HG02884 (cell line): ENCODE data around the gene ZNF654.
"Not testable (repeated sequence)": the region's sequence is repeated elsewhere in the genome, so short reads cannot be mapped to it uniquely, and the experiment has no call there.

Experiments
- ATAC-seq: cut with Tn5 transposase; IDR thresholded peaks from one replicate; pipeline ENCODE4 v1.9.1; 2021; ENCODE audit warnings: mild to moderate bottlenecking, moderate library complexity; ENCODE audit not compliant: unreplicated experiment

The ZNF654 gene

GRCh38 chr3:88133711-88134263 lies 74.7 kb downstream of the ZNF654 start:
- ATAC-seq, result peak; percentile 37

GRCh38 chr3:88137836-88138235 lies 78.8 kb downstream of the ZNF654 start:
- no peak for ATAC-seq

- ATAC-seq, result no peak
These were observed 82.5 kb downstream of the ZNF654 start for GRCh38 chr3:88141458-88142083.

- no peak for ATAC-seq
These were observed 83.1 kb downstream of the ZNF654 start for GRCh38 chr3:88142094-88142624.

GRCh38 chr3:88147261-88147660 lies 88.2 kb downstream of the ZNF654 start:
- no peak for ATAC-seq

- ATAC-seq, result no peak
These were observed 89.6 kb downstream of the ZNF654 start for GRCh38 chr3:88148651-88149050.

DNA sequence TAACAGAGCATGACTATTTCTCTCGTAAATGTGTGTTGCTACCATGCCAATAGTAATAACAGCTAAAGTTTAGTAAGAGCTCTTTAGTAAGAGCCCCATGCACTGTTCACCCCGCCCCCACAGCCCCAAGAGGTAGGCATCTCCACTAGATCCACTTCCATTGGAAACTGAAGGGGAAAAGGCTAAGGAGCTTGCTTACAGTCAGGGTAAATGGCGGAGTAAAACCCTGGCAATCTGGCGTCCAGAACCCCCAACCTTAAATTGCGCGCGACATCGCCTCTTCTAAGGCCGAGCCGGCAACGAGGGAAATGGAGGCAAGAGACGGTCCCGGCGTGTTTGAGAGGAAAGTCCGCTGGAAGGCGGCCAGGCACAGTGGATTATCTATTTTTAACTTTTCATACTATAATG lies 90.0 kb downstream of the ZNF654 start:
- peak; percentile 11 for ATAC-seq

- peak; percentile 70 for ATAC-seq
These were observed 90.7 kb downstream of the ZNF654 start, which contains the start of gene C3orf38 for GRCh38 chr3:88149509-88150362. Gene C3orf38 (plus strand): TSS chr3:88149959. CDS start chr3:88150053, 94 bp downstream.

DNA sequence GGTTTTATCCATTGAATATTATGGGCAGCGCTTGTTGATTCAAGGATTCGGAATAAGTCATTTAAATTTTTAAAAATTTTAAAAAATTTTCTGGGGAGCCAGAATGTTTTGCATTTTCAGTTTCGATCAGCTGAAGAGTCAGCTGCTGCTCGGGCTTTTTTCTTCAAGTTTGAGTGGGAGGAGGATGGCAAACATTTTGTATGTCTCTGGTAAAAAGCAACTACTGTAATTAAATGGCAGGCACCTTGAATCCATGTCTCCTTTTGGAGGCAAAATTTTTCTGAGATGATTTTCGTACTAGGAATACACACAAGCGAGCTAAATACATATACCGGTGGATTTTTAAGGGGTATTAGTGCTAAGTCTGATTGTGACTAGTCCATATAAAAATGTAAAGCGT lies 91.3 kb downstream of the ZNF654 start:
- ATAC-seq, result peak; percentile 18

- no peak for ATAC-seq
These were observed 91.8 kb downstream of the ZNF654 start for GRCh38 chr3:88150806-88151205.

DNA sequence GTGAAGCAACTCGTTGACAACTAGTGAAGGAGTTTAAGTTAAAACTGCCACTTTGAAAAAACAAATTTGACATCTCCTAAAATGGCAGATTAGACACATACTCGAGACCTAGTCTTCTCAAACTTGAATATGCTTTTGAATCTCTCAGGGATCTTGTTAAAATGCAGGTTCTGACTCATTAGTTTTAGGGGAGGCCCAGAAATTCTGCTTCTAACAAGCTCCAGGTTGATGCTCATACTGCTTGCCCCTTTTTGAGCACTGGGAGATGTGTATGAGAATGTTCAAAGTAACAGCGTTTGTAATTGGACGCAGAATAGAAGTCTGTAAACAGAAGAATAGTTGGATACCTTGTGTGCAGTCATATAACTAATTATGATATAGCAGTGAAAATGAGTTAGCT lies 92.3 kb downstream of the ZNF654 start:
- no peak for ATAC-seq

- ATAC-seq, result no peak
These were observed 93.8 kb downstream of the ZNF654 start for GRCh38 chr3:88152841-88153240.

DNA sequence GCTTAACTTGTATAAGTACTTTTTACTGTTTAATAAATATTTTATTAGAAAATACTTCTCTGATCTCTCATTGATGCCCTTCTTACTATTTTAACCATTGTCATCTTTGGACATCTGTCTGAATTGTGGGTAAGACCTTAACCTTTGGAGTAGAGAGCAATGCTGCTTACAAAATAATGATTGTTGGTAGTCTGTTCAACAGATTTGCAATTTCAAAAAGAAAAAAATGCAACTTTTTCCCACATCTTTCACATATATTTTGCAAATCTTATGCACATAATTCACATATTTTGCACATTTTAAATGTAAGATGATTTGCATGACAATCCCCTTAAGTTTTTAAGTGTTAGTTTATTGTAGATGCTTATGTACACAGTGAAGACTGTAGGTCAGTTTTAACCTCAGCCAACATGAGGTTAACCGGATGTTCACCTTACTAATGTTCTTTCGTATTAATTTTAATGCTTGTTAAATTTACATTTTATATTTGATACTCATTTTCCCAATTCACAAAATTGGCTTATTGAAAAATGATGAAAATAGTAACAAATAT lies 107.4 kb downstream of the ZNF654 start:
- ATAC-seq, result no peak

- no peak for ATAC-seq
These were observed 108.1 kb downstream of the ZNF654 start for GRCh38 chr3:88167173-88167572.

DNA sequence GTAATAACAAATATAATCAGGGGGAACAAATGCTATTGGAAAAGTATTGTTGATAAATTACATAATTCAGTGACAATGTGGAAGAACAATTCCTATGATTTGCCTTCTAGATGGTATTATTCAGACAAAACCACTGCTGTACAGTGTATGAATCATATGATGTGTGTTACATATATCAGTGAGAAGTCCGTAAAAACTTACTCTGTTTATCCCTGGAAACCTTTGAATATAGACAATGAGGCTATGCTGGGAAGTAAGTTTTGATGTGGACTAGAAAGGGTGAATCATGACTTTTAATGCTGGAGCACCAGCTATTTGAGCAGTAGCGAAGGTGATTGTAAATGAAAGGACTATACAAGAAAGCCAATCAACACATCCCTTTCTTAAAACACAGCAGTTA lies 108.6 kb downstream of the ZNF654 start:
- no peak for ATAC-seq

DNA sequence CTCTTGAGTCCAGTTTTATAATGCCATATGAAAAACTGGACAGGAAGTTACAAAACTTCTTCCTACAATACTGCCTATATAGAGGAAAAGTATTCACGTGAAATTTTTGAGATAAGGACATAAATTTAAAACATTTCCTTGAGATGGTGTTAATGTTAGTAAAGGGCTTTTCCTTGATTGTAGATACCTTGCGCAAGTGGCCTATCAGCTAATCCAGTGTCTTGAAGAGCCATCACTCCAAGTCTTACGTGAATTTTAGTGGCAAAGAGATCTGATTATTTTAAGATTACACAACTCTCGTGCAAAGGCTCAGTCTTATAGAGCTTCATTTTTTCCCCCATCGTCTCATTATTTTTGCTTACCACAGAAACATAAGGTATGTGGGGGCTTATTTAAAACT lies 109.1 kb downstream of the ZNF654 start:
- no peak for ATAC-seq

GRCh38 chr3:88180398-88180999 lies 121.4 kb downstream of the ZNF654 start:
- ATAC-seq, result peak; percentile 93

DNA sequence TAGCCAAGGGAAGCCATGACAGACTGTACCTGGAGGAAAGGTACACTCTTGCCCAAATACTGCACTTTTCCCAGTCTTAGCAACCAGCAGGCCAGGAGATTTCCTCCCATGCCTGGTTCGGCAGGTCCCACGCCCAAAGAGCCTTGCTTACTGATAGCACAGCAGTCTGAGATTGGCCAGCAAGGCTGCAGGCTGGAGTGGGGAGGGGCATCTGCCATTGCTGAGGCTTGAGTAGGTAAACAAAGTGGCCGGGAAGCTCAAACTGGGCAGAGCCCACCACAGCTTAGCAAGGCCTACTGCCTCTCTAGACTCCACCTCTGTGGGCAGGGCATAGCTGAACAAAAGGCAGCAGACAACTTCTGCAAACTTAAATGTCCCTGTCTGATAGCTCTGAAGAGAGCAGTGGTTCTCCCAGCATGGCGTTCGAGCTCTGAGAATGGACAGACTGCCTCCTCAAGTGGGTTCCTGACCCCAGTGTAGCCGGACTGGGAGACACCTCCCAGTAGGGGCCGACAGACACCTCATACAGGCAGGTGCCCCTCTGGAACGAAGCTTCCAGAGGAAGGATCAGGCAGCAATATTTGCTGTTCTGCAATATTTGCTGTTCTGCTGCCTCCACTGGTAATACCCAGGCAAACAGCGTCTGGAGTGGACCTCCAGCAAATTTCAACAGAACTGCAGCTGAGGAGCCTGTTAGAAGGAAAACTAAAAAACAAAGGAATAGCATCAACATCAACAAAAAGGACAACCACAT lies 123.3 kb downstream of the ZNF654 start:
- ATAC-seq, result not testable (repeated sequence)

GRCh38 chr3:88188436-88188835 lies 129.4 kb downstream of the ZNF654 start:
- no peak for ATAC-seq

DNA sequence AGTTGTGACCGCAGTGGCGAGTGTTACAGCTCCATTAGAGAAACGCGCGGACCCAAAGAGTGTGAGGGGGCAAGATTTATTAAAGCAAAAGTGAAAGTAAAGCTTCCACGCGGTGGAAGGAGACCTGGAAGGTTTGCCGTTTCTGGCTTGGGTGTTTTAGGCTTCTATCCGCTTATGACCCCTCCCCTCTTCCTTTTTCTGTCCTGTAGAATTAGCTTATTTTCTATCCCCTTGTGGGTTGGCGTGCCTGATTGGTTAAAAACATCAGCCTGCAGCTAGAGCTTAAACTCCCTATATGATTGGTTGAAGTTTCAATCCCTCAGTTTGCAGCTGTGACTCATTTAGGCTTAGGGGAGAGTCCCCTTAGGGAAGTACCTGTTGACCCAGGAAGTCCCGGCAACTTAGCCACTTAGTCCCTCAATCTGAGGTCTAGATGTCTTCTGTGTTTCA lies 130.3 kb downstream of the ZNF654 start:
- peak; percentile 88 for ATAC-seq
